Eye (tissue), 1 donor: ENCODE measurements around the gene FDXR.
"Not testable (repeated sequence)": the region's sequence is repeated elsewhere in the genome, so short reads cannot be mapped to it uniquely, and the experiment has no call there.

ENCODE experiments used
- DNase-seq: peaks from one replicate; pipeline ENCODE4 v3.0.0-alpha.2; 2015

Gene FDXR

GRCh38 chr17:74872313-74873036 is at the start of gene FDXR:
TSS of gene FDXR (minus strand) at chr17:74872994. CDS start at chr17:74872944, 50 bp downstream.
- no peak for DNase-seq

DNA sequence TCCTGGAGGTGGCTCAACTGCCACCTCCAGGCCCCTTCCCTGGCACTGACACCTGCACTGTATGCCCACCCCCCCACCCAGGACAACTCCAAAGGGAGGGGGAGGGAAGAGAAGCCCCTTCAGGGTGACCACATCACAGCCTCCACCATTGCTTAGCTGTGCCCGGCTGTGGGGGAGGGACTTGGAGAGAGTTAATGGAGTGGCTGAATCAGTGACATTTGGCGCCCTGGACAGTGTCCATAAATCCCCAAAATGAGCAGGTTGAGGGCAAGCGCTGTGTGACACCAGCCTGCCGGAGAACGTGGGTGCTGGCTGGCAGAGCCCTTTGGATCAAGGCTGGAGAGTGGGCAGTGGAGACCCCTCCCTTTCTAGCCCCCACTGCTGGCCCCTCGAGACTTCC is 49.4 kb upstream of the FDXR start:
- DNase-seq: no peak

- no peak for DNase-seq
Observed at GRCh38 chr17:74921769-74922168, 49.0 kb upstream of the FDXR start.

GRCh38 chr17:74921026-74921681 is 48.4 kb upstream of the FDXR start:
- DNase-seq: peak; percentile 25

- DNase-seq: peak; percentile 71
Observed at GRCh38 chr17:74920642-74921025, 47.8 kb upstream of the FDXR start.

- no peak for DNase-seq
Observed at GRCh38 chr17:74920306-74920620, 47.5 kb upstream of the FDXR start.

GRCh38 chr17:74919440-74920305 is 46.9 kb upstream of the FDXR start:
- peak; percentile 56 for DNase-seq

- no peak for DNase-seq
Observed at GRCh38 chr17:74918906-74919305, 46.1 kb upstream of the FDXR start.

GRCh38 chr17:74917430-74917829 is 44.6 kb upstream of the FDXR start:
- DNase-seq: no peak

DNA sequence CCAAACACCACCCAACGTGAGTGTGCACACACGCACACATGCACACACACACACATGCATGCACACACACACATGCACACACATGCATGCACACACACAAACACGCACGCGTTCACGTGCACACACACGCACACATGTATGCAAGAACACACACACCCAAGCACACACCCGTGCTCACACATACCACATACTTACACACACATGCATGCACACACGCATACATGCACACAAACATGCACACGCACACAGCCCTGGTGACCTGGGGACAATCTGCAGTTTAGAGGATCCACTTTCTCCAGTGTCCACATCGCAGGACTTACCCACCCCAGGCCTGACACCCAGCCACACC is 44.0 kb upstream of the FDXR start:
- DNase-seq: no peak

GRCh38 chr17:74916136-74916850 is 43.5 kb upstream of the FDXR start:
- DNase-seq: no peak

DNA sequence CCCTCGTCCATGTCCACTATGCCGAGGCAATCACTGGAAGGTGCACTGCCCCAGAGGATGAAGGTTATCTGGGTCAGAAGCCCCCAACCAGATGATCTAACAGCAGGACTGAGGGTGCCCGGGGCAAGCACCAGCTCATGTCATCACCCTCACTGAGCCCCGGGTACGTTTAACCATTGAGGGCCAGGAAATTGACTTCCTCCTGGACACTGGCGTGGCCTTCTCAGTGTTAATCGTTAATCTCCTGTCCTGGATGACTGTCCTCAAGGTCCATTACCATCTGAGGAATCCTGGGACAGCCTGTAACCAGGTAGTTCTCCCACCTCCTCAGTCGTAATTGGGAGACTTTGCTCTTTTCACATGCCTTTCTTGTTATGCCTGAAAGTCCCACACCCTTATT is 38.6 kb upstream of the FDXR start:
- not testable (repeated sequence) for DNase-seq

GRCh38 chr17:74909097-74909496 is 36.3 kb upstream of the FDXR start:
- not testable (repeated sequence) for DNase-seq

- DNase-seq: no peak
Observed at GRCh38 chr17:74907012-74907411, 34.2 kb upstream of the FDXR start.

GRCh38 chr17:74906214-74906793 is 33.5 kb upstream of the FDXR start:
- not testable (repeated sequence) for DNase-seq

DNA sequence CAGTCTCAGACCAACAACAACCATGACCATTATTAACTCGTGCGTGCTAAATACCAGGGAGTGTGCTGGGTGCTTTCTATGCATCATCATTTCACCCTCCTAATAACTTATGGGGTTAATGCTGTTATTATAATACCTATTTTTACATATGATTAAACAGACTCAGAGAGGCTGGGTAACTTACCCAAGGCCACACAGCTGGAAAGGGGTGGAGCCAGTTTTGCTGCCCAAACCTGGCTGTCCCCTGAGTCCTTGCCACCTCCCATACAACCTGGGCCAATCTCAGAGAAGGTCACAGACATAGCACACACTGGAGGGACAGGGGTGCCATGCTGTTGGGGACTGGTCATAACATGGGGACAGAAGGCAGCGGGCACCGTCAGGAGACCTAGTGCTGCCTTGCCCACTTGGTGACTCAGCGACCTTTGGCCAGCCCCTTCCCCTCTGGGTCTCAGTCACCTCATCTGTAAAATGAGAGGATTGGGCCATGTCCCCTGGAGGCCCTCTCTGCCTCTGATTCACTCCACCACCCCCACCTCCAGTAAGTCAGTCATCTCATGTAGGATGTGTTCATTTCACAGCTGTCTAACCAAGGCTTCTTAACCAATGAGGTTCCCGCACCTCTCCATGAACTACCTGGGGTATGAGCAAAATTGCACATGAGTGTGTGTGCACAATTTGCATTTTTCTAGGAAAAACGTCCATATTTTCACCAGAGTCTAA is 32.1 kb upstream of the FDXR start:
- DNase-seq: no peak

GRCh38 chr17:74903671-74904070 is 30.9 kb upstream of the FDXR start:
- no peak for DNase-seq

DNA sequence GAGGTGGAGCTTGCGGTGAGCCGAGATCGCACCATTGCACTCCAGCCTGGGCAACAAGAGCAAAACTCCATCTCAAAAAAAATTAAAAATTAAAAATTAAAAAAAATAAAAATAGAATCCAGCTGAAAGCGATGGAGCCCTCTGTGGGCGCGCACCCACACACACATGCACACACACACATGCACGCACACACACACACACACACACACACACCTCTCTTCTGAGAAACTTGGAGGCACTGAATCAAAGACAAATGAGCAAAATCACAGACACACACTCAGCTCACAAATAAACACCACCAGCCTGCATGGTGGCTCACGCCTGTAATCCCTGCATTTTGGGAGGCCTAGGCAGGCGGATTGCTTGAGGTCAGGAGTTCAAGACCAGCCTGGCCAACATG is 30.2 kb upstream of the FDXR start:
- DNase-seq: no peak

GRCh38 chr17:74901353-74902135 is 28.8 kb upstream of the FDXR start:
- DNase-seq: no peak

DNA sequence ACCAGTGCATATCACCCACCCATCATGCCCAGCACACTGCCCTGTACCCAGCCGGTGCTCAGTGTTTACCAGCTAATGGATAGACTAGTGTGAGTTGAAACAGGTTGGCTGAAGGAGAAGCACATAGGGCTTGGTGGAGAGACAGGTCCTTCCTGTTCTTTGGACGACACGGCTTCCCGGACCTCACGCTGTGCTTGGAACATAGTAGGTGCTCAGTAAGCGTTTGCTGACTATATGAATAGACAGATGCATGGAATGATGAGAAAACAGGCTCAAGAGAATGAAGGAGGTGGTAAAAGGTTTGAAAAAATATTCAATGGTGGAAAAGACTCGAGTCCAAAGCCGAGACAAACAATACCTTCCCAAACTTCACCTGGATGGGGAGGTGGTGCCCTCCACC is 27.4 kb upstream of the FDXR start:
- no peak for DNase-seq

- DNase-seq: no peak
Observed at GRCh38 chr17:74898376-74898946, 25.7 kb upstream of the FDXR start.
